CD4-positive, alpha-beta T cell treated with Interleukin-4 for 4 hours (primary cell): ENCODE measurements around the gene RPL28.
"Not testable (repeated sequence)": the region's sequence is repeated elsewhere in the genome, so short reads cannot be mapped to it uniquely, and the experiment has no call there.

Experiments
- DNase-seq: peaks from one replicate; pipeline ENCODE4 v3.0.0-alpha.2; 2020

Gene RPL28

GRCh38 chr19:55398200-55398925 is 12.6 kb downstream of the RPL28 start:
- DNase-seq, result no peak

- no peak for DNase-seq
Measured at GRCh38 chr19:55400281-55401087, 14.8 kb downstream of the RPL28 start.

GRCh38 chr19:55401390-55401789 is 15.7 kb downstream of the RPL28 start:
- not testable (repeated sequence) for DNase-seq

GRCh38 chr19:55402509-55402908 is 16.8 kb downstream of the RPL28 start:
- DNase-seq, result no peak

GRCh38 chr19:55405638-55406037 is 19.9 kb downstream of the RPL28 start:
- no peak for DNase-seq

- no peak for DNase-seq
Measured at GRCh38 chr19:55406091-55406825, 20.5 kb downstream of the RPL28 start.

GRCh38 chr19:55406826-55407549 is 21.3 kb downstream of the RPL28 start:
- no peak for DNase-seq

GRCh38 chr19:55407550-55407799 is 21.7 kb downstream of the RPL28 start, which contains the start of gene UBE2S:
Gene UBE2S, minus strand, starts transcription at chr19:55407788. Its CDS starts 199 bp downstream, at chr19:55407589.
- not testable (repeated sequence) for DNase-seq

GRCh38 chr19:55407800-55408532 is 22.2 kb downstream of the RPL28 start:
- DNase-seq, result peak; percentile 99

GRCh38 chr19:55408533-55408872 is 22.8 kb downstream of the RPL28 start:
- no peak for DNase-seq

- not testable (repeated sequence) for DNase-seq
Measured at GRCh38 chr19:55409179-55409578, 23.4 kb downstream of the RPL28 start.

- no peak for DNase-seq
Measured at GRCh38 chr19:55410168-55410567, 24.4 kb downstream of the RPL28 start.

- peak; percentile 61 for DNase-seq
Measured at GRCh38 chr19:55418185-55418584, 32.5 kb downstream of the RPL28 start.

- DNase-seq, result no peak
Measured at GRCh38 chr19:55419103-55419502, 33.4 kb downstream of the RPL28 start.

- no peak for DNase-seq
Measured at GRCh38 chr19:55419624-55420236, 34.0 kb downstream of the RPL28 start.

GRCh38 chr19:55421281-55421680 is 35.5 kb downstream of the RPL28 start:
- peak; percentile 51 for DNase-seq

GRCh38 chr19:55423225-55424005 is 37.7 kb downstream of the RPL28 start:
- no peak for DNase-seq

GRCh38 chr19:55424518-55424917 is 38.8 kb downstream of the RPL28 start:
- DNase-seq, result no peak

- no peak for DNase-seq
Measured at GRCh38 chr19:55426042-55426441, 40.3 kb downstream of the RPL28 start.

GRCh38 chr19:55431183-55431582 is 45.5 kb downstream of the RPL28 start:
- no peak for DNase-seq
